Adipocyte (in vitro differentiated cells): ENCODE measurements around the gene ACTMAP.

ENCODE experiments used
- DNase-seq: peaks from one replicate; pipeline ENCODE4 v3.0.0-alpha.2; 2015; ENCODE audit warnings: low read depth
- H3K27me3 ChIP-seq: replicated peaks from 2 replicates; pipeline ENCODE4 v1.7.0; 2013; ENCODE audit warnings: mild to moderate bottlenecking, low read length, moderate library complexity; ENCODE audit not compliant: control insufficient read depth, insufficient read depth
- H3K36me3 ChIP-seq: 2 replicates; pipeline ENCODE4 v1.7.0; 2013; ENCODE audit warnings: low read length, mild to moderate bottlenecking, moderate library complexity; ENCODE audit not compliant: control insufficient read depth, insufficient read depth, severe bottlenecking
- H3K4me1 ChIP-seq: 2 replicates; pipeline ENCODE4 v1.7.0; 2013; ENCODE audit warnings: mild to moderate bottlenecking, low read length, moderate library complexity; ENCODE audit not compliant: control insufficient read depth, insufficient read depth
- H3K4me3 ChIP-seq: 2 replicates; pipeline ENCODE4 v1.7.0; 2013; ENCODE audit warnings: mild to moderate bottlenecking, low read length, moderate library complexity
- H3K9ac ChIP-seq: 2 replicates; pipeline ENCODE4 v1.7.0; 2013; ENCODE audit warnings: mild to moderate bottlenecking, low read length, moderate library complexity
- H3K9me3 ChIP-seq: 2 replicates; pipeline ENCODE4 v1.7.0; 2013; ENCODE audit warnings: mild to moderate bottlenecking, low read length, moderate library complexity; ENCODE audit not compliant: control insufficient read depth

The ACTMAP gene

DNA sequence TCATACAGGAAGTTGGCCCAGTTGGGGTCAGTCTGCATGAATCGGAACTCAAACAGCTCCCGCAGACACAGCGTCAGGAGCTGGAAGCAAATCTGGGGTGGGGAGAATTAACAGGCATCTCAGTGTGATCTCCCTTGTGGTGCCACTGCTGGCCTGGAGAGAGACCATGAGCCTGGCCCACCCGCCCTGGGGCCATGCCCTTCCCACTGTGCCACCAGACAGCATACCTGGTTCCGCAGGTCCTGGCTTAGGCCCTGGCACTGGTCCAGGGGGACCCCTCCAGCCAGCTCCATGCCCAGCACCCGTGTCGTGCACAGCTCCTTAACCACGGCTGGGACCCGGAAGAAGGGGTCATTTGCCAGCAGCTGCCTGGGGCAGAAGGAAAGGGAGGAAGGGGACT lies 50.2 kb downstream of the ACTMAP start:
- no peak overlapping the region for H3K9ac ChIP-seq
- H3K4me3 ChIP-seq, result no peak overlapping the region
- H3K4me1 ChIP-seq, result peaks cover 4% of the 10 kb centered on the region
- no peaks in the 10 kb centered on the region for H3K9me3 ChIP-seq
- H3K27me3 ChIP-seq, result no peaks in the 10 kb centered on the region
- peaks cover 56% of the 10 kb centered on the region for H3K36me3 ChIP-seq
- no peak for DNase-seq

DNA sequence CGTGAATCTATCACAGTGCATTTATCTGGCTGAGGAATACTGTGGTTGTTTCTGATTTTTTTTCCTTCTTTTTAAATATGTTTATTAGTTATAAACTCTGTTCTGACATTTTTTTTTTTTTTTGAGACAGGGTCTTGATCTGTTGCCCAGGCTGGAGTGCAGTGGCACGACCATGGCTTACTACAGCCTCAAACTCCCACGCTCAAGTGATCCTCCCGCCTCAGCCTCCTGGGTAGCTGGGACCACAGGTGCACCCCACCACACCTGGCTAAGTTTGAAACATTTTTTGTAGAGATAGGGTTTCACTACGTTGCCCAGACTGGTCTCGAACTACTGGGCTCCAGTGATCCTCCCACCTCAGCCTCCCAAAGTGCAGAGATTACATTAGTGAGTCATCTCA lies 53.3 kb downstream of the ACTMAP start:
- Histone ChIP-seq H3K4me3 (no peak overlapping the region), H3K36me3 (peaks cover 35% of the 10 kb centered on the region), H3K9ac (no peak overlapping the region), H3K4me1 (no peaks in the 10 kb centered on the region), H3K9me3 (no peaks in the 10 kb centered on the region), H3K27me3 (no peaks in the 10 kb centered on the region)
- no peak for DNase-seq

DNA sequence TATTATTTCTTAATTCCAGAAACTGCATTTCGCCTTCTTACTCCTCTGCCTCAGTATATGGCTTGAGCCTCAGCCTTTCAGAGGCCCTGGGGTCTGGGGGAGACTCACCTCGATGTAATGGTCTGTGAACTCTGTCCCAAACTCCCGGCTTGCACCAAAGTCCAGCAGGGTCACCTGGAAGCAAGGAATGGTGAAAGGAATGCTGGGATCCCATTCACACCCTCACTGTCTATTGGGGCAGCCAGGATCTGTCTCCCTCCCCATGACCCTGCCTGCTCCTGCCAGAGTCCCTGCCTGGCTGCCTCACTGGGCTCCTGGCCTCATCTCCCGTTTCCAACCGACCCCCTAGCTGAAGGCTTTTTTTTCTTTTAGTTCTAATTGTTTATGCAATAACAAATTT lies 54.4 kb downstream of the ACTMAP start:
- Histone ChIP-seq H3K36me3 (peaks cover 23% of the 10 kb centered on the region), H3K9me3 (no peaks in the 10 kb centered on the region), H3K4me1 (peaks cover 8% of the 10 kb centered on the region), H3K9ac (no peak overlapping the region), H3K27me3 (no peaks in the 10 kb centered on the region), H3K4me3 (no peak overlapping the region)
- no peak for DNase-seq

DNA sequence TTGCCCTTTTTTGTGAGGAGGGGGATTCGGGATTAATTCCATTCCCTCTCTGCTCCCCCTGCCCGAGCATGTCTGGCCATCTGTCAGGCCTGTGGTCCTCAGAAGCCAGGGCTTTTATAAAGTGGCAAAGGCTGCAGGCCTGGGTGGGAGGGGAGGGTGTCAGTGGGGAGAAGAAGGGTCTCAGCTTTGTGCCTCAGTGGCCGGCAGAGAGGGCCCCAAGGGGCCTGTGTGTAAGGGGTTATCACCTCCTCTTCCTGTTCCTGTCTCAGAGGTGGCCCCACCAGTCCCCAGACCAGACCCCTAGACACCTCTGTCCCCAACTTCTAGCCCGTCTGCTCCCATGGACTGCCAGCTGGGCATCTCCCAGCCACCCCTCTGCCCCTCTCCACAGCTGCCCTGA lies 56.4 kb downstream of the ACTMAP start:
- no peak for DNase-seq
- no peak overlapping the region for H3K9ac ChIP-seq
- H3K36me3 ChIP-seq, result peaks cover 21% of the 10 kb centered on the region
- H3K4me1 ChIP-seq, result peaks cover 11% of the 10 kb centered on the region
- H3K4me3 ChIP-seq, result no peak overlapping the region
- no peaks in the 10 kb centered on the region for H3K9me3 ChIP-seq
- H3K27me3 ChIP-seq, result no peaks in the 10 kb centered on the region

DNA sequence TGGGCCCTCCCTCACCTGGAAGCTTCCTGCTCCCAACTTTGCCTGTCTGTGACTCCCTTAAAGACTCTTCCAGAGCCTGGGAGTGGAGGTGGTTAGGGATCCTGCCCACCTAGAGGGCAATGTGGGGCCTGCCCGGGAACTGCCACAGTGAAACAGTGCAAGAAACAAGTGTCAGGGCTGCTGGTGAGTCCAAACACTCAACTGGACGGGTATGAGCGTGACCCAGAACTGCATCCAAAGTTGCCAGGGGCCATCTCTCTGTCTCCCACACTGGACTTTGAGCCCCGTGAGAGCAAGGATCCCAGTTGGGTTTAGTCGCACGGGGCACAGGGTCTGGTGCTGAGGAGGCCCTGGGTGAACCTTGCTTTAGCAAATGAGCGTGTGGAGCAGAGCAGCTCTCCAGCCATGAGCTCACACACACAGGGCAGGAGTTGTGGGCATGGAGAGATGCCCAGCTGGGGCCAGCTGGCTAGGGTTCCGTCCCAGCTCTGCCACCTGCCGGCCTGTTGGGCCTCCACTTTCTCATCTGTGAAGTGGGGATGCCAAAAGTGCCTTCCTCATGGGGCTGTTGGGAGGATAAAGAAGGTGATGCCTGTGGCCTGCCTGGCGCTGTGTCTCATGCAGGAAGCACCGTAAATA lies 57.0 kb downstream of the ACTMAP start:
- H3K36me3 ChIP-seq, result peaks cover 21% of the 10 kb centered on the region
- no peak overlapping the region for H3K9ac ChIP-seq
- no peak for DNase-seq
- H3K27me3 ChIP-seq, result no peaks in the 10 kb centered on the region
- H3K4me1 ChIP-seq, result peaks cover 18% of the 10 kb centered on the region
- H3K9me3 ChIP-seq, result no peaks in the 10 kb centered on the region
- H3K4me3 ChIP-seq, result no peak overlapping the region

DNA sequence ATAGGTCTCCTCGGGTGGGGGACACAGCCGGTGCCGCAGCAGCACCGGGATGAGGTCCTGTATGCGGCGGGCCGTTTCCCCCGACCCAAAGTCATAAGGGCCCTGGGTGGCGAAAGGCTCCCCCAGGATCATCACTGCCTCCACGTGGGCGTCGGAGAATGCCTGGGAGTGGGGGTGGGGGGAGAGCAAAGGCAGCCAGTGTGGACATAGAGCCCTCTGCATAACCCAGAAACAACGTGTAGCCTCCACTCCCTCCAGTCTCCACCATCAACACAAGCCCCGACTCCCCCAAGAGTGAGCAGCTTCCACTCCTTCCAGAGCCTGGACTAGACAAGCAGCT lies 58.1 kb downstream of the ACTMAP start:
- no peak for DNase-seq
- H3K4me1 ChIP-seq, result peaks cover 28% of the 10 kb centered on the region

DNA sequence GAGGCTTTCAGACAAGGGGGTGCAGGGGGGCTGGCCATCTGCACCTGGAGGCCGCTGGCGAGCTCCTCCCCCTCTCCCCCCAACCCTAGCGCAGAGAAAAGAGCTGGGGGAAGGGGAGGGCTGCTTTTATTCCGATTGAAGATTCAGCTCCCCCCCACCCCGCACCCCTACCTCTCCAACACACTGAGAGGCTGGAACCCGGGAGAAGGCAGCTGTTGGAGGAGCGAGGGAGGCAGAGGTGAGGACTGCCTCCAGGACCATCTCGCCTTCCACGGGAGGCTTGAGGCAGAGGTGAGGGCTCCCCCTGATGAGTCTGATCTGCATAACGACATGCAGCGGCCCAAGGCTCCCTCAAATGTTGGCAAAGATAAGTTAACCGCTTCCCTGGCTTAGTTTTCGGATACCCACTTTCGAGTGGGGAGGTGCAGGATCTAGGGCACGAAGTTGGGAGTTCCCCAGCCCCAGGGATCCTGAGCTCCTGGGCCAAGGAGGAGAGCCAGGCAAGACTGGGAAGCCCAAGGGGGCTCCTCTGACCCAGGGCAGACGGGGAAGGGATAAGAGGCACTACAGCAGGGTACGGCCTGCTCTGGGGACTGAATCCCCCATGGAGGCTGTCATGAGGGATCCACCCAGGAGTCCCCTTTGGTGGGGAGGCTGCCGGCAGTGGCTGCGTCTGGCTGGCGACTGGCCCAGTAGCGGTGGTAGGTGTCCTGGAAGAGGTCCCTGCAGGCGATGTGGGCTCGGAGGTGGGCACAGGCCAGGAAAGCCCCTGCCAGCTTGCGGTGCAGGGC lies 58.7 kb downstream of the ACTMAP start:
- H3K4me1 ChIP-seq, result peaks cover 30% of the 10 kb centered on the region
- peak overlapping the region; percentile 77 for H3K9ac ChIP-seq
- H3K4me3 ChIP-seq, result no peak overlapping the region
- no peaks in the 10 kb centered on the region for H3K27me3 ChIP-seq
- H3K9me3 ChIP-seq, result no peaks in the 10 kb centered on the region
- DNase-seq, result no peak
- peaks cover 21% of the 10 kb centered on the region for H3K36me3 ChIP-seq

More for the DNA sequence above, 58.1 kb downstream of the ACTMAP start:
- no peak overlapping the region for H3K9ac ChIP-seq
- no peaks in the 10 kb centered on the region for H3K9me3 ChIP-seq
- H3K36me3 ChIP-seq, result peaks cover 21% of the 10 kb centered on the region
- no peak overlapping the region for H3K4me3 ChIP-seq
- no peaks in the 10 kb centered on the region for H3K27me3 ChIP-seq
